HG03457 (cell line): ENCODE measurements around the gene GPR132.
A peak's percentile ranks its signal among the peaks of the same experiment; 100 is the strongest.
"Not testable (repeated sequence)": the region's sequence is repeated elsewhere in the genome, so short reads cannot be mapped to it uniquely, and the experiment has no call there.

Experiments
- ATAC-seq: cut with Tn5 transposase; IDR thresholded peaks from one replicate; pipeline ENCODE4 v1.9.1; 2021; ENCODE audit warnings: moderate number of reproducible peaks; ENCODE audit not compliant: unreplicated experiment

The GPR132 gene

GRCh38 chr14:105076296-105076804 lies 11.1 kb upstream of the GPR132 start:
- ATAC-seq: no peak

- no peak for ATAC-seq
Measured at GRCh38 chr14:105075379-105076295, 10.4 kb upstream of the GPR132 start.

GRCh38 chr14:105074601-105075053 lies 9.4 kb upstream of the GPR132 start:
- no peak for ATAC-seq

- no peak for ATAC-seq
Measured at GRCh38 chr14:105073720-105074600, 8.7 kb upstream of the GPR132 start.

GRCh38 chr14:105072892-105073719 lies 7.9 kb upstream of the GPR132 start:
- ATAC-seq: no peak

- ATAC-seq: no peak
Measured at GRCh38 chr14:105072381-105072861, 7.2 kb upstream of the GPR132 start.

GRCh38 chr14:105071942-105072341 lies 6.7 kb upstream of the GPR132 start:
- ATAC-seq: no peak

GRCh38 chr14:105071326-105071725 lies 6.1 kb upstream of the GPR132 start:
- ATAC-seq: no peak

- no peak for ATAC-seq
Measured at GRCh38 chr14:105070760-105071137, 5.5 kb upstream of the GPR132 start.

GRCh38 chr14:105069871-105070759 lies 4.9 kb upstream of the GPR132 start:
- peak; percentile 43 for ATAC-seq

GRCh38 chr14:105069522-105069870 lies 4.3 kb upstream of the GPR132 start:
- ATAC-seq: no peak

- no peak for ATAC-seq
Measured at GRCh38 chr14:105068818-105069217, 3.6 kb upstream of the GPR132 start.

- ATAC-seq: no peak
Measured at GRCh38 chr14:105067969-105068301, 2.7 kb upstream of the GPR132 start.

- ATAC-seq: no peak
Measured at GRCh38 chr14:105067140-105067968, 2.1 kb upstream of the GPR132 start.

GRCh38 chr14:105066240-105067071 lies 1.2 kb upstream of the GPR132 start:
- ATAC-seq: no peak

- no peak for ATAC-seq
Measured at GRCh38 chr14:105064721-105065143, 498 bp downstream of the GPR132 start.

GRCh38 chr14:105064001-105064400 lies 1.2 kb downstream of the GPR132 start:
- ATAC-seq: no peak

GRCh38 chr14:105063506-105063905 lies 1.7 kb downstream of the GPR132 start:
- not testable (repeated sequence) for ATAC-seq
